ENCODE results near the gene STX18.

- TF ChIP-seq CTCF (IDR thresholded peaks at IDR 0.05; ENCODE audit: borderline replicate concordance, extremely low read depth, low read length, poor library complexity, severe bottlenecking): no peak
- TF ChIP-seq EZH2 (IDR thresholded peaks at IDR 0.05; ENCODE audit: borderline replicate concordance, low read depth, low read length, severe bottlenecking): no peak
Measured at GRCh38 chr4:4472344-4472958, 69.4 kb downstream of the STX18 start.

Measured in DND-41 (cell line).